CD4-positive, alpha-beta T cell treated with Interleukin-1 beta for 1 hour (primary cell): ENCODE results near the gene DPEP2.
A peak's percentile ranks its signal among the peaks of the same experiment; 100 is the strongest.
"Not testable (repeated sequence)": the region's sequence is repeated elsewhere in the genome, so short reads cannot be mapped to it uniquely, and the experiment has no call there.

Experiments
- DNase-seq, 2 donors: peaks; one replicate each; pipeline ENCODE4 v3.0.0-alpha.2; 2020 to 2022

The DPEP2 gene

GRCh38 chr16:68003031-68003430 is 3.7 kb upstream of the DPEP2 start:
- DNase-seq = no peak

GRCh38 chr16:68000450-68000849 is 1.2 kb upstream of the DPEP2 start:
- DNase-seq = peak in 1 of 2 donors; percentile 10

- no peak for DNase-seq
Observed at GRCh38 chr16:67999985-68000384, 701 bp upstream of the DPEP2 start.

- not testable (repeated sequence) for DNase-seq
Observed at GRCh38 chr16:67998231-67998778, 979 bp downstream of the DPEP2 start.

- no peak for DNase-seq
Observed at GRCh38 chr16:67996666-67997065, 2.6 kb downstream of the DPEP2 start.

- peak; percentile 34 to 78 for DNase-seq
Observed at GRCh38 chr16:67995423-67995822, 3.9 kb downstream of the DPEP2 start.

- not testable (repeated sequence) for DNase-seq
Observed at GRCh38 chr16:67994040-67994408, 5.3 kb downstream of the DPEP2 start.

- DNase-seq = peak; percentile 85 to 88
Observed at GRCh38 chr16:67993207-67994039, 5.9 kb downstream of the DPEP2 start.

- no peak for DNase-seq
Observed at GRCh38 chr16:67992661-67993206, 6.5 kb downstream of the DPEP2 start.

- DNase-seq = no peak
Observed at GRCh38 chr16:67990018-67990386, 9.3 kb downstream of the DPEP2 start.

- no peak for DNase-seq
Observed at GRCh38 chr16:67989322-67990017, 9.8 kb downstream of the DPEP2 start.

- DNase-seq = no peak
Observed at GRCh38 chr16:67988675-67989074, 10.6 kb downstream of the DPEP2 start.

GRCh38 chr16:67987460-67988160 is 11.7 kb downstream of the DPEP2 start:
- DNase-seq = no peak

- no peak for DNase-seq
Observed at GRCh38 chr16:67986949-67987348, 12.3 kb downstream of the DPEP2 start.

- DNase-seq = no peak
Observed at GRCh38 chr16:67982011-67982696, 17.1 kb downstream of the DPEP2 start.

GRCh38 chr16:67979955-67980678 is 19.2 kb downstream of the DPEP2 start, which contains the start of gene DPEP3:
DPEP3 (minus strand) TSS chr16:67980499; CDS start chr16:67980380, 119 bp downstream.
- peak in 1 of 2 donors; percentile 14 for DNase-seq

GRCh38 chr16:67977469-67978227 is 21.6 kb downstream of the DPEP2 start:
- no peak for DNase-seq

GRCh38 chr16:67977005-67977404 is 22.3 kb downstream of the DPEP2 start:
- no peak for DNase-seq

- DNase-seq = no peak
Observed at GRCh38 chr16:67976205-67976604, 23.1 kb downstream of the DPEP2 start.

- no peak for DNase-seq
Observed at GRCh38 chr16:67975321-67976105, 23.8 kb downstream of the DPEP2 start.
